Measurements from ENCODE around the gene WFIKKN1.

Gene WFIKKN1

DNA sequence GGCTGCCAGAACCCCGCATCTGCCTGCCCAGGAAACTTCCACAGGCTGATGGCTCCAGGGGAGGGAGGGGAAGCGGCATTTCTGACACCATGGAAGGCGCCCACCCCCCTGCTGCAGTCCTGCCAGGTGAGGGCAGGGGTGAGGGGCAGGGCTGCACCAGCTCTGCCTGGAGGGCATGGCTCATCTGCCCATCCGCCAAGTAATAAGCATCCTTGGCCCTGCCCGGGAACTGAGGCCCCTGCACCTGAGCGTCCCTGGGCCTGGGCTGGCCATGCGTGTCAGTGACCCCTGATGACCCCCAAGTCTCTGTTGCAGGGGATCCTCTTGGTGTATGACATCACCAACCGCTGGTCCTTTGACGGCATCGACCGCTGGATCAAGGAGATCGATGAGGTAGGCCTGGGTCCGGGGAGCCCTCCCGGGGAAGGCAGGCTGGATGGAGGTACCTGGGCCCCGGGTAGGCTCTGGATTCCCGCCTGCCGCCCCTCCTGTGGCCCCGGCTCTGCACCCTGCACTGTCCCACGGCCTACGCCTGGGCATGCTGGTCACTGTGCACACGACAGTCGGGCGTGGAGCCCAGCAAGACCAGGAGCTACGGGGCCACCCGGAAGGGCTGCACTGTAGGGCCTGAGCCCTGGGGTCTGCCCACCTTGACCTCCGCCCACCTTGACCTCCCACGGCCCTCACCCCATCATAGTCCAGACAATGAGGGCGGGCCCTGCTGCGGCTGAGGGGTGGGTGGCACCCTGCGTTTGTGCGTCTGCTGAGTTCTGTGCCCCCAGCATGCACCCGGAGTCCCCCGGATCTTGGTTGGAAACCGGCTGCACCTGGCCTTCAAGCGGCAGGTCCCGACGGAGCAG is 5.4 kb upstream of the WFIKKN1 start:
- no peak for DNase-seq

DNA sequence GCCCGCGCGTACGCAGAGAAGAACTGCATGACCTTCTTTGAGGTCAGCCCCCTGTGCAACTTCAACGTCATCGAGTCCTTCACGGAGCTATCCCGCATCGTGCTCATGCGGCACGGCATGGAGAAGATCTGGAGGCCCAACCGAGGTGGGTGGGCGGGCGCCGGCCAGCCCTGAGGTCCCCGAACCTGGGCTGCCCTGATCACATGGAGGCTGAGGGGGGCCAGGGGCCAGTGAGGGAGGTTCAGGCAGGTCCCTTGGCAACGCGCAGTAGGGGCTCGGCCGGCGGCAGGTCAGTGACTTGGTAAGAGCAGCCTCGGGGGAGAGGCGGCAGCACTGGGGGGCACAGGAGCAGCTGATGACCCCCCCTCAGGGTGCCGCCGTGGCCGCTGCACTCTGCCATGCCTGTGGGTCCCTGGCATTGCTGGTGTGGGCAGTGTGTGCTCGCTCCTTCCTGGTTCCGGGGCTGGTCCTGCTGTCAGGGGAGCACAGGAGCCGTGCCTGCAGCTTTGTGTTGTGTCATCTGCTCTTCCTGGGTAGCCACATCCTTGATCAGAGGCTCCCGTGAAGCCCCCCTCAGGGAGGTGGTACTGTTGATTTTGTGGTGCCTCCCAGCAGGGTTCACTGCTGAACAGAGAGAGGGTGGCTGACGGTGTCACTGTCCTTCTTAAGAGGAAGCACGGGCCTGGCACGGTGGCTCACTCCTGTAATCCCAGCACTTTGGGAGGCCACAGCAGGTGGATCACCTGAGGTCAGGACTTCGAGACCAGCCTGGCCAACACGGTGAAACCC is 4.6 kb upstream of the WFIKKN1 start:
- DNase-seq = no peak

DNA sequence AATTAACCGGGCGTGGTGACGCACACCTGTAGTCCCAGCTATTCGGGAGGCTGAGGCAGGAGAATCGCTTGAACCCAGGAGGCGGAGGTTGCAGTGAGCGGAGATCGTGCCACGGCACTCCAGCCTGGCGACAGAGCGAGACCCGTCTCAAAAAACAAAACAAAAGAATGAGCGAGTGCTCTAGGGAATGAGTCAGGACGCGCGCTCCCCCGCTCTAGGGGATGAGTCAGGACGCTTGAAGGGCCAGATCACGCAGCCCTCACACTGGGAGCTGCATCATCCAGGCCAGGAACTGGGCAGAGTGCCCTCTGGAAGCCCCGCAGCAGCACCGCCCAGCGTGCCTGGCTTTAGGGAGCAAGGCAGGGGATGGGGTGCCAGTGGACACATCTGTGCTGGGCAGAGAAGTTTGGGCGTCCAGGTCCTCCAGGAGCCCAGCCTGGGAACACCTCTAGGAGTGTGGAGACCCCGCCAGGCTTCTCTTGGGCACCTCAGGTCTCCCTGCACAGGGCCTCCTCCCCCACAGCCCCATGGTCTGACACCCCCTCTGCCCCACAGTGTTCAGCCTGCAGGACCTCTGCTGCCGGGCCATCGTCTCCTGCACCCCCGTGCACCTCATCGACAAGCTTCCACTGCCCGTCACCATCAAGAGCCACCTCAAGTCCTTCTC is 3.9 kb upstream of the WFIKKN1 start:
- DNase-seq = no peak

DNA sequence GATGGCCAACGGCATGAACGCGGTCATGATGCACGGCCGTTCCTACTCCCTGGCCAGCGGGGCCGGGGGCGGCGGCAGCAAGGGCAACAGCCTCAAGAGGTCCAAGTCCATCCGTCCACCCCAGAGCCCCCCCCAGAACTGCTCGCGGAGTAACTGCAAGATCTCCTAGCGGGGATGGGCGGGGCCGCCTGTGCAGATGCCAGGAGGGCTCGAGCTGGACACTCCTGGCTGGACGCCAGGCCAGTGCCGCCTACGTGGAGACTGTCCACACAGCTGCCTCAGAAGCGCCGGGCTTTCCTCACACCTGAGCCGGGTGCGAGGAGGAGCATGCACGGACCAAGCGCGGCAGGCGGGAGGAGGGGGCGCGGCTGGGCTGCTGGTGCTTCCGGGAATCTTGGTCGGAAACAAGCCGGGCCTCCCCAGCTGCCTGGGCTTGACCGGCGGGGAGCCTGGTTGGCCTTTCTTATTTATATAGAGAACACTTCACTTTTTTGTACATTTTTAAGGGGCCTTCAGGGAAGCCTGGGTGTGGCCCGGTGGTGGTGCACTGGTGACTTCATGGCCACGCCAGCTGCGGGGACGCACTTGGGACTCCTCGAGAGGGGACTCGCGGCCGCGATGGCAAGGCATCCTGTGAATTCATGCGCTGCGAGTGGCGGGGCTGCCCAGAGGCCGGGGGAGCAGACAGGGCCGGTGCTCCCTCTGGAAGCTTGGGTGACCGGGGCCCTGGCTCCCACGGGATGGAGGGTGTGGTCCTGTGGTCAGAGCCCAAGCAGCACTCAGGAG is 3.1 kb upstream of the WFIKKN1 start:
- DNase-seq = no peak

DNA sequence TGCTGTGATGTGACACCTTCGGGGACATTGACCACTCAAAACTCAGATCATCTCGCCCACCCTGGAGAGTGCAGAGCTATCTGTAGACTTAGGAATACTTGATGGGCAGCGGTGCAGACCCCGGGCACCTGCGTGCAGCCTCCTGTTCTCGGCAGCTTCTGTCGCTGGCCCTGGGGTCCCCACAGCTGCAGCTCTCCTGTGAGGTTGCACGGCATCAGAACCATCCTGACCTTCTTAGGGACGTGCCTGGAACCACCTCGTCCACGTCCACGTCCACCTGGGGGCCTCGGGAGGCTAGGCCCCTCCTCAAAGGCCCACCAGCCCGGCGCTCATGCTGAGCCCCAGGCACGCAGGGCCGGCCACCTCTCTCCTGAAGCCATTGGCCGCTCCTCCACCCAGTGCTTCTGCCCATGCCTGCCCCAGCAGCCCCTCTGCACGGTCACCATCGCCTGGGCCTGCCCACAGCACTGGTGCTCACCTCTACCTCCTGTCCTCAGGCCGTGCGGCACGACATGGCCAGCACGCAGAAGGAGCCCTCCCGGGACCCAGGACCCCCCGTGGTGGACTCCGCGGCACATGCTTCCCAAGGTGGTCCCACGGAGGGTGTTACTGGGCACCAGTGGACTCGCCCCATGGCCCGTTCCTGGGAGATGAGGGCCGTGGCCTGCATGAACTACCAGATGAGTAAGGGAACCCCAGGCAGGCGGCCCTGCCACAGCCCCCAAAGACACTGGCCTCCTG is 2.3 kb upstream of the WFIKKN1 start:
- DNase-seq = peak; percentile 39

DNA sequence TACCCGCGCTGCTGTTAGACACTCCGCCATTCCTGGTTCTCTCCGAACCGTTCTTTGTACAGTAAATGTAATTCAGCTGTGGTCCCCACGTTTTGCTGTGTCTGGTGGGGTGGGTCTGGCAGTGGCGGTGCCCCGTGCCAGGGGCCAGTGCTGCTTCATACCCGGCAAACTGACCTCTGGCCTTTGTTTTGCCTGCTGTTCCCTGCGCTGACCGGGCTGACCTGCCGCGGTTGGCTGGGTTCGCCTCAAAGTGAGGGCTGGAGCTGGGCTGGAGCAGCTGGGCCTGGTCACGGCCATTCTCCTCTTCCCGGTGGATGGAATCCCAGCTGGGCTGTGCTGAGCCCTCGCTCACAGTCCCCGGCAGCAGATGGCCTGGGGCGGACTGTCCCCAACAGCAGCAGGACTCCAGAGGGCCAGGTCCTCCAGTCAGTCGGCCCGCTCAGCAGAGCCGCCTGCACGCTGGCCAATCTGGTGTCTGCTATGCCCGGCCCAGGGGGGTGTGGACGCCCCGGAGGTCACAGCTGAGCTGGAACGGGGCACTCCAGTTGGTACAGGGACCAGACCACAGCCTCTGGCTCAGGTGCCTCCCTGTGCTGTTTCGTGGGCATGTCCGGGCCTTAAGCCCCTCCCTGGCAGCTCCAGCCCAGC is 1.5 kb upstream of the WFIKKN1 start:
- DNase-seq = no peak

DNA sequence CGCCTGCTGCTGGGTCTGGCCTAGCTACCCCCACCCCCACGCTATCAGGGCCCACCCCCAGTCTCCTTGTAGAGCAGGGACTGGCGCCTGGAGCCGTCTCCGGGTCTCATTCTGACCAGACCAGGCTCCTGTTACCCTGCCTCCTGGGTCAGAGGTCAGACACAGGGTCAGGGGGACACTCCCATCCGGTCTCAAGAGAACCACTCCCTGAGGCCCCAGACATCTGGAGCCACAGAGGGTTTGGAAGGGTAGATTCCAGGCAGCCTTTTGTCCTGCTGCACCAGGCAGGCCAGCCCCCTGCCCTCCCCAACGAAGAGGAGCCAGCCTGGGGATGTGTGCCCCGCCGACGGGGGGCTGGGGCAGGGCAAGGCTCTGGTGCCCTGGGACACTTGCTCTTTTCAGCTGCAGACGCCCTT is 944 bp upstream of the WFIKKN1 start:
- DNase-seq = no peak

DNA sequence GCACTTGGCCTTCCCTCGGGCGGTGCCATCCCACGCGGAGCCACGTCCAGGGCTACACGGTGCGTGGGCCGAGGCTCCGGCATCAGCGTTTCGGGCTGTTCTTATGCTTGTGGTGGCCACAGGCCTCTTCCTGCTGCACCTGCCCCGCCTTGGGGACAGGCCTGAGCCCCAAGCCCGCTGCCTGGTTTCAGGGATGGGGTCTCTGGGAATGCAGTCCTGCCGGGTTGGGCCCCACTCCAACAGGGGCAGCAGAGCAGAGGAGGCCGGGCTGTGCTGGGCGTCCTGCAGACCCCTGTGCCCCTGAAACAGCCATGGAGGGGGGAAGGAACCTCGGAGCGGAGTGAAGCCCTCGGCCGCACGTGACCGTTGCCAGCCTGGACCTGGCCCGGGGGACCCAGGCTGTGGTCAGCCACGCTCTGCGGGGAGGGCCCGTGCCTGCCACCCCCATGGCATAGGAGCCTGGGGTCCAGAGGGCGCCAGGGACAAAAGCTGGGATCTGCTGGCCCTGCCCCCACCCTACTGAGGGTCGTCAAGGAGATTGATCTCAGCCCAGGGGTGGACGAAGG is 453 bp upstream of the WFIKKN1 start:
- no peak for DNase-seq

DNA sequence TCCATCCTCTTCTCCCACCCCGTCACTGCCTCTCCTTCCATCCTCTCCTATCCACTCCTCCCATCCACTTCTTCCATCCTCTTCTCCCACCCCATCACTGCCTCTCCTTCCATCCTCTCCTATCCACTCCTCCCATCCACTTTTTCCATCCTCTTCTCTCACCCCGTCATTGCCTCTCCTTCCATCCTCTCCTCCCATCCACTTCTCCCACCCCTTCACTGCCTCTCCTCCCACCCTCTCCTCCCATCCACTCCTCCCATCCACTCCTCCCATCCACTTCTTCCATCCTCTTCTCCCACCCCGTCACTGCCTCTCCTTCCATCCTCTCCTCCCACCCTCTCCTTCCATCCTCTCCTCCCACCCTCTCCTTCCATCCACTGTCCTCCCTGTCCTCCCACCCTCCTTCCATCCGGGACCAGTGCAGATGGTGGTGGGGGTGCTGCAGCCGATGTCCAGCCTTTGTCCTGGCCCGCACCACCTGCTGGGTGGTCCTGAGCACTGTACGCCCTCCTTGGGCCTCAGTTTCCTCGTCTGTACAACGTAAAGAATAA is 1.1 kb downstream of the WFIKKN1 start:
- no peak for DNase-seq

DNA sequence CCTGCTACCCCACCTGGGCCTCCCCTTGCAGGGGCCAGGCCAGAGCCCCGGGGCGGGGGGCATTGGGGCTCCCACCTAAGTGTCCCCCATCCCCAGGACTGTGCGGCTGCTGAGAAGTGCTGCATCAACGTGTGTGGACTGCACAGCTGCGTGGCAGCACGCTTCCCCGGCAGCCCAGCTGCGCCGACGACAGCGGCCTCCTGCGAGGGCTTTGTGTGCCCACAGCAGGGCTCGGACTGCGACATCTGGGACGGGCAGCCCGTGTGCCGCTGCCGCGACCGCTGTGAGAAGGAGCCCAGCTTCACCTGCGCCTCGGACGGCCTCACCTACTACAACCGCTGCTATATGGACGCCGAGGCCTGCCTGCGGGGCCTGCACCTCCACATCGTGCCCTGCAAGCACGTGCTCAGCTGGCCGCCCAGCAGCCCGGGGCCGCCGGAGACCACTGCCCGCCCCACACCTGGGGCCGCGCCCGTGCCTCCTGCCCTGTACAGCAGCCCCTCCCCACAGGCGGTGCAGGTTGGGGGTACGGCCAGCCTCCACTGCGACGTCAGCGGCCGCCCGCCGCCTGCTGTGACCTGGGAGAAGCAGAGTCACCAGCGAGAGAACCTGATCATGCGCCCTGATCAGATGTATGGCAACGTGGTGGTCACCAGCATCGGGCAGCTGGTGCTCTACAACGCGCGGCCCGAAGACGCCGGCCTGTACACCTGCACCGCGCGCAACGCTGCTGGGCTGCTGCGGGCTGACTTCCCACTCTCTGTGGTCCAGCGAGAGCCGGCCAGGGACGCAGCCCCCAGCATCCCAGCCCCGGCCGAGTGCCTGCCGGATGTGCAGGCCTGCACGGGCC is 1.9 kb downstream of the WFIKKN1 start:
- DNase-seq = no peak

DNA sequence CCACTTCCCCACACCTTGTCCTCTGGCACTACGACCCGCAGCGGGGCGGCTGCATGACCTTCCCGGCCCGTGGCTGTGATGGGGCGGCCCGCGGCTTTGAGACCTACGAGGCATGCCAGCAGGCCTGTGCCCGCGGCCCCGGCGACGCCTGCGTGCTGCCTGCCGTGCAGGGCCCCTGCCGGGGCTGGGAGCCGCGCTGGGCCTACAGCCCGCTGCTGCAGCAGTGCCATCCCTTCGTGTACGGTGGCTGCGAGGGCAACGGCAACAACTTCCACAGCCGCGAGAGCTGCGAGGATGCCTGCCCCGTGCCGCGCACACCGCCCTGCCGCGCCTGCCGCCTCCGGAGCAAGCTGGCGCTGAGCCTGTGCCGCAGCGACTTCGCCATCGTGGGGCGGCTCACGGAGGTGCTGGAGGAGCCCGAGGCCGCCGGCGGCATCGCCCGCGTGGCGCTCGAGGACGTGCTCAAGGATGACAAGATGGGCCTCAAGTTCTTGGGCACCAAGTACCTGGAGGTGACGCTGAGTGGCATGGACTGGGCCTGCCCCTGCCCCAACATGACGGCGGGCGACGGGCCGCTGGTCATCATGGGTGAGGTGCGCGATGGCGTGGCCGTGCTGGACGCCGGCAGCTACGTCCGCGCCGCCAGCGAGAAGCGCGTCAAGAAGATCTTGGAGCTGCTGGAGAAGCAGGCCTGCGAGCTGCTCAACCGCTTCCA is 2.7 kb downstream of the WFIKKN1 start:
- DNase-seq = no peak

DNA sequence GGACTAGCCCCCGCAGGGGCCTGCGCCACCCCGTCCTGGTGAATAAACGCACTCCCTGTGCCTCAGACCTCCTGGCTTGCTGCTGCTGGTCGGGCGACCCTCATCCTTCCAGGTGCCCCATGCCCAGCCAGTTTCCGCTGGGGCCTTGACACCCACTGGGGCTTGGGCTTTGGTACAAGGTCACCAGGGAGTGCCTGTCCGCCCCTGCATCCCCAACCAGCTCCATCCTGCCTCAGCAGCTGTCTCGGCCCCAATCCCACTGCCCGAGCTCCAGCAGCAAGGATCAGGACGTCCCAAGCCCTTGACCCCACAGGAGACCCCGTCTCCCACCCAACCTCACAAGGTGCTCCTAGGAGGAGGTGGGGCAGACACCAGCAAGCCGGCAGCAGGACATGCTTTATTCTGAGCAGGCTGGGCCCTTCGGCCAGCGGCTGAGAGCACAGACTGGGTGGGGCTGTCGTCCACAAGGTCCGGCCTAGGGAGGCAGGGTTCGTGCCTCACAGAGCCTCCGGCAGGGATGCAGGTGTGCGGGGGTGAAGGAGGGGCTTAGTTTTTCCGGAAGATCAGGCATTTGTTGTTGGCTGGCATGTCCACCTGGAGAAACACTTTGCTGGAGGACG is 3.4 kb downstream of the WFIKKN1 start:
- DNase-seq = no peak

DNA sequence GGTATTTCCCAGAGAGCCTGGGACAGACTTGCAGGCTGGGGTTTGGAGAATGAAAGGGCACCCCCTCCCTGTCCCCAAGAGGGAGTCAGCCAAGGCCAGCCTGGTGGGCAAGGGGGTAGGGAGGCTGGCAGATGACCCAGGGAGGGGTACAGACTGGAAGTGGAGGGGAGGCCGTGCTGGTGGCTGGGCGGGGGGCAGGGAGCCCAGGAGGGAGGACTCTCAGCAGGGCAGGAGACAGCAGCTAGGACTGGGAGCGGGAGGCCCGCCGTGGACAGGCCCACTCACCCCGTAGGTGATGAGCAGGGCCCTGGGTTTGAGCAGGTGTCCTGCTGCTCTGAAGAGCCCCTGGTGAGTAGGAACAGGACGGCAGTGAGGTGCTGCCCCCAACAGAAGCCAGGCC is 4.2 kb downstream of the WFIKKN1 start:
- no peak for DNase-seq

DNA sequence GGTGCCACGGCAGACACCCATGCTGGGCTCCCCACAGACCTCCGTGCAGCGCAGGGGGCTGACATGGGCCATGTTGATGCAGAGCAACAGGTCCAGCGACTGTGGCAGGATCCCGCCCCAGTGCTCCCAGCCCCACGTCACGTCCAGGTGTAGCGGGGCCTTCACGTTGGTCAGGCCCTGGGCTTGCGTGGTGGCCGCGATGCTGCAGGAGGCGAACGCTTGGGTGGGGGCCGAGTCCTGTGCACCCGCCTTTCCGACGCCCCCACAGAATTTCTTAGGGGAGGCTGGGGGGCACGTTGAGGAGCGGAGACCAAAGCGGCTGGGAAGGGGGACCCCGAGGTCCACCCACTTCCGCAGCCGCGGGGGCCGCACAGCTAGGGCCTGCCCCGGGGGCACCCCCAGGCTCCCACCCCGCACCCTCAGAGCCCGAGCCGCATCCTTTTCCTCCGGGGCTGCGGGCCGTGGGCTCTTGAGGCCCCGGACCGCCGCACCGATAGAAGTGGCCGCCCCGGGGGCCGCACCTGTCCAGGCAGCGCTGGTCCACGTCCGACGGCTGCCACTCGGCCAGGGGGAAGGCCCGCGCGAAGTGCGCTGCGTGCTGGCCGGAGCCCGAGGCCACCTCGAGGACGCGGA is 4.9 kb downstream of the WFIKKN1 start:
- no peak for DNase-seq

DNA sequence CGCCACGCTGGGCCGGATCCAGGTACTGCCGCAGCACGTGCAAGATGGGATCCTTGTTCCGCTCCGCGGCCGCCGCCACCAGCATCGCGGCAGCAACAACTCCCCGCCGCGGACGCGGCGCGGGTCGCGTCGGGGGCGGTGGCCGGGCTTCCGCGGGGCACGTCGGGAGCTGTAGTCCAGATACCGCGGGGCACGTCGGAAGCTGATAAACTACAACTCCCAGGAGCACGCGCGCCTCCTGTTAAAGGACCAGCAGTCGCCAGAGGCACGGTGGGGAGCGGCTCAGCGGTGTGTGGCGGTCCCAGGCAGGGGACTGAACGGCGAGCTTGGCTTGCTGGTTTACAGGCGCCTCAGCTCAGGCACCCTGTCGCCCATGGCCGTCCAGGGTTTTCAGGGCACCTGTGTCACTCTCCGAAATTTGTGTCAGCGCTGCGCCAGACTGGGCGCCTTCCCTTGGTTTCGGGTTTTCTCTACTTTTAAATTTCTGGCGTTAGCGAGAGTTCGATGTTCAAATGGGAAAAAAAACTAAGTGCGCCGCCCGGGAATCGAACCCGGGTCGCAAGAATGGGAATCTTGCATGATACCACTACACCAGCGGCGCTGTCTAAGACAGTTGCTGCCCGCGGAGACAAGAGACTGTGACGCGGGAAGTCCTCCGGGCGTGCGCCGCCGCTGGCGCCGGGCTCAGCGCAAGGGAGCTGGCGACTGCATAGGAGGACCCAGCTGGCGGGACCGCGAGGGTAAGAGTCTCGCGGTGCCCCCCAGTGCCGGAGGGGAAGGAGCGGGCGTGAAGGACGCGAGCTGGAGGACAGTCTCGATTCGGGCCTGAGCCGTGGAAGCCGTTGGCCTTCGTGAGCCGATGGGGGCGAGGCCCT is 5.7 kb downstream of the WFIKKN1 start, which contains the start of gene METTL26:
Gene METTL26, minus strand, starts transcription at position 100 of the 875 bp plus-strand sequence. Its CDS starts 15 bp downstream, at position 85.
- peak; percentile 98 for DNase-seq

DNA sequence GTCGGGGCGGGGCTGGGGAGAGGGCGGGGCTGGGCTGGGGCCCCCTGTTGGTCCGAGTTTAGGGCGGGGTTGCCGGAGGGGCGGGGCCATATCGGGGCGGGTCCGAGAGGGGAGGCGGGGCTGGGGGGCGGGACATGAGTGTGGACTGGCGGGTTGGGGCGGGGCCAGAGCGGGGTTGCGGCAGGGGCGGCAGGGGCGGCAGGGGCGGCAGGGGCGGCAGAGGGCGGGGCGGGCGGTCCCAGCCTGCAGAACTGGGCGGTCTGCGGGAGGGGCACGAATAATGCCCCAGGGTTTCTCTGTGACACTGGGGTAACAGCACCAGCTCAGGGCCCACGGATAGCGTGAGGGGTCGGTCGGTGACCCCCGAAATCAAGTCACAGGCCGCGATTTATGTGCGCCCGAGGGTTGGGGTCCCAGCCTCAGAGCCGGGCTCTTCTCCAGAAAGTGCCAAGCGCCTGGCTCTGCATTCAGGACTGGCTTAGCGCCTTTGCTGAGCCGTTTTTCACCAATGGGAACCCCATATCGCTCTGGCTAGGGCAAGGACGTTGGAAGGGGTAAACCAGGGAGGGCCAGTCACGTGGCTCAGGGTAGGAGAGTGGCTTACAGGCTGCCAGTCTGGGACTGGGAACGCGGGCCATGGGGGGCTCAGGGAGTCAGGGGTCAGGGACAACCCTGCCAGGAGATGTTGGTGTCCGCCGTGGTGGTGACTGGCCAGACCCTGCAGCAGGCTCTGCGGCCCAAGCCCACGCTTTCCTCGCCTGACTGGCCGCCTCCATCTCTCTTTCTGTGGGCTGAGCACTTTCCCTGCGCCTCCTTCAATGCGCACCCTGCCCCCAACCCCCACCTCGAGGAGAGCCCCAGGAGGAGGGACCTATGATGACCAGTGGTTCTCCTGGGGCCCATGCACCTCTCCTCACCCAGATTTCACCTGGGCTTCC is 6.6 kb downstream of the WFIKKN1 start:
- DNase-seq = peak; percentile 95

All from right forelimb (tissue), 1 donor.